ENCODE data around the gene RFC2.

- TF ChIP-seq TEAD4 (IDR thresholded peaks at IDR 0.05; ENCODE audit: low read depth, low read length) (no peak), EGR1 (IDR thresholded peaks at IDR 0.05; ENCODE audit: borderline replicate concordance, low read depth, low read length) (no peak), POLR2A (IDR thresholded peaks at IDR 0.05; ENCODE audit: control extremely low read depth in 1 of 2, low read depth in 2 of 2, low read length in 2 of 2) (no peak), SRF (IDR thresholded peaks at IDR 0.05; ENCODE audit: low read depth, low read length) (no peak), CHD2 (IDR thresholded peaks at IDR 0.05; ENCODE audit: low read length) (no peak), POLR2AphosphoS5 (IDR thresholded peaks at IDR 0.05; ENCODE audit: low read depth, low read length) (no peak), TCF12 (IDR thresholded peaks at IDR 0.05; ENCODE audit: low read depth, low read length) (no peak), SIN3A (conservative IDR thresholded peaks at IDR 0.05 in 1 of 2, IDR thresholded peaks at IDR 0.05 in 1 of 2; ENCODE audit: low read depth in 1 of 2, low read length in 2 of 2) (no peak)
- TF ChIP-seq, protein P1, sequence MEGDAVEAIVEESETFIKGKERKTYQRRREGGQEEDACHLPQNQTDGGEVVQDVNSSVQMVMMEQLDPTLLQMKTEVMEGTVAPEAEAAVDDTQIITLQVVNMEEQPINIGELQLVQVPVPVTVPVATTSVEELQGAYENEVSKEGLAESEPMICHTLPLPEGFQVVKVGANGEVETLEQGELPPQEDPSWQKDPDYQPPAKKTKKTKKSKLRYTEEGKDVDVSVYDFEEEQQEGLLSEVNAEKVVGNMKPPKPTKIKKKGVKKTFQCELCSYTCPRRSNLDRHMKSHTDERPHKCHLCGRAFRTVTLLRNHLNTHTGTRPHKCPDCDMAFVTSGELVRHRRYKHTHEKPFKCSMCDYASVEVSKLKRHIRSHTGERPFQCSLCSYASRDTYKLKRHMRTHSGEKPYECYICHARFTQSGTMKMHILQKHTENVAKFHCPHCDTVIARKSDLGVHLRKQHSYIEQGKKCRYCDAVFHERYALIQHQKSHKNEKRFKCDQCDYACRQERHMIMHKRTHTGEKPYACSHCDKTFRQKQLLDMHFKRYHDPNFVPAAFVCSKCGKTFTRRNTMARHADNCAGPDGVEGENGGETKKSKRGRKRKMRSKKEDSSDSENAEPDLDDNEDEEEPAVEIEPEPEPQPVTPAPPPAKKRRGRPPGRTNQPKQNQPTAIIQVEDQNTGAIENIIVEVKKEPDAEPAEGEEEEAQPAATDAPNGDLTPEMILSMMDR (IDR thresholded peaks at IDR 0.05; ENCODE audit: control extremely low read depth in 1 of 3, insufficient read depth in 1 of 3, low read depth in 1 of 3, low read length in 3 of 3): no peak
- TF ChIP-seq, protein P2, sequence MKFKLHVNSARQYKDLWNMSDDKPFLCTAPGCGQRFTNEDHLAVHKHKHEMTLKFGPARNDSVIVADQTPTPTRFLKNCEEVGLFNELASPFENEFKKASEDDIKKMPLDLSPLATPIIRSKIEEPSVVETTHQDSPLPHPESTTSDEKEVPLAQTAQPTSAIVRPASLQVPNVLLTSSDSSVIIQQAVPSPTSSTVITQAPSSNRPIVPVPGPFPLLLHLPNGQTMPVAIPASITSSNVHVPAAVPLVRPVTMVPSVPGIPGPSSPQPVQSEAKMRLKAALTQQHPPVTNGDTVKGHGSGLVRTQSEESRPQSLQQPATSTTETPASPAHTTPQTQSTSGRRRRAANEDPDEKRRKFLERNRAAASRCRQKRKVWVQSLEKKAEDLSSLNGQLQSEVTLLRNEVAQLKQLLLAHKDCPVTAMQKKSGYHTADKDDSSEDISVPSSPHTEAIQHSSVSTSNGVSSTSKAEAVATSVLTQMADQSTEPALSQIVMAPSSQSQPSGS (IDR thresholded peaks at IDR 0.05; ENCODE audit: low read length): no peak
Measured at GRCh38 chr7:74220229-74220628, 34.0 kb downstream of the RFC2 start.

Data from H1 (cell line).